WTC11 (cell line): ENCODE data around the gene FAM124A.
"Not testable (repeated sequence)": the region's sequence is repeated elsewhere in the genome, so short reads cannot be mapped to it uniquely, and the experiment has no call there.

Experiments used
- ATF3 ChIP-seq: sonication (generic); formaldehyde crosslinking; conservative IDR thresholded peaks from 2 replicates; pipeline ENCODE4 v1.8.1; 2022; ENCODE audit warnings: mild to moderate bottlenecking, missing genetic modification reagents
- CREB1 ChIP-seq: sonication (generic); formaldehyde crosslinking; IDR thresholded peaks from 2 replicates; pipeline ENCODE4 v1.8.0; 2023; ENCODE audit warnings: mild to moderate bottlenecking, missing genetic modification reagents
- CREM ChIP-seq: sonication (generic); formaldehyde crosslinking; IDR thresholded peaks from 2 replicates; pipeline ENCODE4 v1.8.1; 2022; ENCODE audit warnings: mild to moderate bottlenecking, missing genetic modification reagents, moderate library complexity
- CTCF ChIP-seq: fragments of 200-600 bp; IDR thresholded peaks from 2 replicates; pipeline ENCODE4 v1.8.0; 2022; ENCODE audit warnings: antibody characterized with exemption
- ESRRA ChIP-seq: sonication (generic); formaldehyde crosslinking; IDR thresholded peaks from 2 replicates; pipeline ENCODE4 v1.8.1; 2022; ENCODE audit warnings: mild to moderate bottlenecking, missing genetic modification reagents, borderline replicate concordance
- FOXJ3 ChIP-seq: sonication (generic); formaldehyde crosslinking; IDR thresholded peaks from 2 replicates; pipeline ENCODE4 v1.9.0; 2021; ENCODE audit warnings: missing genetic modification reagents, mild to moderate bottlenecking, borderline replicate concordance
- TP53 ChIP-seq: sonication (generic); formaldehyde crosslinking; IDR thresholded peaks from 2 replicates; pipeline ENCODE4 v1.8.1; 2023; ENCODE audit warnings: mild to moderate bottlenecking, missing genetic modification reagents
- USF2 ChIP-seq: sonication (generic); formaldehyde crosslinking; IDR thresholded peaks from 2 replicates; pipeline ENCODE4 v1.8.1; 2023; ENCODE audit warnings: mild to moderate bottlenecking, missing genetic modification reagents, moderate library complexity
- TF ChIP-seq, protein P1 (sequence below): sonication (generic); formaldehyde crosslinking; IDR thresholded peaks from 2 replicates; pipeline ENCODE4 v1.8.1; 2022; ENCODE audit warnings: low read depth, missing genetic modification reagents, borderline replicate concordance
- TF ChIP-seq, protein P2 (sequence below): sonication (generic); formaldehyde crosslinking; IDR thresholded peaks from 2 replicates; pipeline ENCODE4 v1.8.0; 2022; ENCODE audit warnings: missing genetic modification reagents

DNA sequence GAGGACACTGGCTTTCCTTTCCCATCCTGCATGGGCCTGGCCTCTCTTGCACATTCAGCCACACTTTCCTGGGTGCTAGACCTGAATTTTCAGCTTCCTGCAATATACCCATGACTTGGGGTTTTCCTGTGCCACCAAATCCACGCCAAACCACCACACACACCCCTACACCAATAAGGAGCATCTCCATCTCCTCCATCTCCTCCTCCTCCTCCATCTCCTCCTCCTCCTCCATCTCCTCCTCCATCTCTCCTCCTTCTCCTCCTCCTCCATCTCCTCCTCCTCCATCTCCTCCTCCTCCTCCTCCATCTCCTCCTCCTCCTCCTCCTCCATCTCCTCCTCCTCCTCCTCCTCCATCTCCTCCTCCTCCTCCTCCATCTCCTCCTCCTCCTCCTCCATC, 66.1 kb downstream of the FAM124A start:
- TF ChIP-seq CTCF; CREB1; ATF3; TP53 (CRISPR knock-in tag); FOXJ3 (CRISPR knock-in tag); CREM (CRISPR knock-in tag); ESRRA; USF2 (CRISPR knock-in tag): not testable (repeated sequence)
- TF ChIP-seq, protein P1, sequence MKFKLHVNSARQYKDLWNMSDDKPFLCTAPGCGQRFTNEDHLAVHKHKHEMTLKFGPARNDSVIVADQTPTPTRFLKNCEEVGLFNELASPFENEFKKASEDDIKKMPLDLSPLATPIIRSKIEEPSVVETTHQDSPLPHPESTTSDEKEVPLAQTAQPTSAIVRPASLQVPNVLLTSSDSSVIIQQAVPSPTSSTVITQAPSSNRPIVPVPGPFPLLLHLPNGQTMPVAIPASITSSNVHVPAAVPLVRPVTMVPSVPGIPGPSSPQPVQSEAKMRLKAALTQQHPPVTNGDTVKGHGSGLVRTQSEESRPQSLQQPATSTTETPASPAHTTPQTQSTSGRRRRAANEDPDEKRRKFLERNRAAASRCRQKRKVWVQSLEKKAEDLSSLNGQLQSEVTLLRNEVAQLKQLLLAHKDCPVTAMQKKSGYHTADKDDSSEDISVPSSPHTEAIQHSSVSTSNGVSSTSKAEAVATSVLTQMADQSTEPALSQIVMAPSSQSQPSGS (CRISPR knock-in tag): not testable (repeated sequence)
- TF ChIP-seq, protein P2, sequence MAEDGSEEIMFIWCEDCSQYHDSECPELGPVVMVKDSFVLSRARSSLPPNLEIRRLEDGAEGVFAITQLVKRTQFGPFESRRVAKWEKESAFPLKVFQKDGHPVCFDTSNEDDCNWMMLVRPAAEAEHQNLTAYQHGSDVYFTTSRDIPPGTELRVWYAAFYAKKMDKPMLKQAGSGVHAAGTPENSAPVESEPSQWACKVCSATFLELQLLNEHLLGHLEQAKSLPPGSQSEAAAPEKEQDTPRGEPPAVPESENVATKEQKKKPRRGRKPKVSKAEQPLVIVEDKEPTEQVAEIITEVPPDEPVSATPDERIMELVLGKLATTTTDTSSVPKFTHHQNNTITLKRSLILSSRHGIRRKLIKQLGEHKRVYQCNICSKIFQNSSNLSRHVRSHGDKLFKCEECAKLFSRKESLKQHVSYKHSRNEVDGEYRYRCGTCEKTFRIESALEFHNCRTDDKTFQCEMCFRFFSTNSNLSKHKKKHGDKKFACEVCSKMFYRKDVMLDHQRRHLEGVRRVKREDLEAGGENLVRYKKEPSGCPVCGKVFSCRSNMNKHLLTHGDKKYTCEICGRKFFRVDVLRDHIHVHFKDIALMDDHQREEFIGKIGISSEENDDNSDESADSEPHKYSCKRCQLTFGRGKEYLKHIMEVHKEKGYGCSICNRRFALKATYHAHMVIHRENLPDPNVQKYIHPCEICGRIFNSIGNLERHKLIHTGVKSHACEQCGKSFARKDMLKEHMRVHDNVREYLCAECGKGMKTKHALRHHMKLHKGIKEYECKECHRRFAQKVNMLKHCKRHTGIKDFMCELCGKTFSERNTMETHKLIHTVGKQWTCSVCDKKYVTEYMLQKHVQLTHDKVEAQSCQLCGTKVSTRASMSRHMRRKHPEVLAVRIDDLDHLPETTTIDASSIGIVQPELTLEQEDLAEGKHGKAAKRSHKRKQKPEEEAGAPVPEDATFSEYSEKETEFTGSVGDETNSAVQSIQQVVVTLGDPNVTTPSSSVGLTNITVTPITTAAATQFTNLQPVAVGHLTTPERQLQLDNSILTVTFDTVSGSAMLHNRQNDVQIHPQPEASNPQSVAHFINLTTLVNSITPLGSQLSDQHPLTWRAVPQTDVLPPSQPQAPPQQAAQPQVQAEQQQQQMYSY (CRISPR knock-in tag): not testable (repeated sequence)
